ENCODE data around the gene SYNJ2.

Gene SYNJ2

DNA sequence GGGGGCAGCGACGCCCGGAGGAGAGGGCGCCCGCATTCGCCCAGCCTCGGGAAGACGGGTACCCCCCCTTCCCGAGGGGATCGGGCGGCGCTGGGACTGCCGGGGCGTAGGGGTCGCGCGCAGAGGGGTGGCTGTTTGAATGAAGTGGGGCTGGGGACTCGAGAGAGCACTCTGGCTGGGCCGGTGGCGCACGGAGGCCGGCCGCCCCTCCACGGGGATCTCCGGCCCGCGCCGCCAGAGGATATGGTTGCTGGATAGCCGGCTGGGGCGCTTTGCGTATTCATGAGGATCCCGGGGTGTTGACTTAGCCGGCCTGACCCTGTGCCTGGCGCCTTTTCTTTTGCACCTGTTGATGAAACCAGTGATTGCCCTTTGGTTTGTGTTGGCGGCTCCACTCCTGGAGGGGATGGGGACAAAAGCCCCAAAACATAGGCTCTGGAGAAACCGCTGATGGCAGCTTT is 469 bp downstream of the SYNJ2 start:
- DNase-seq, result no peak

DNA sequence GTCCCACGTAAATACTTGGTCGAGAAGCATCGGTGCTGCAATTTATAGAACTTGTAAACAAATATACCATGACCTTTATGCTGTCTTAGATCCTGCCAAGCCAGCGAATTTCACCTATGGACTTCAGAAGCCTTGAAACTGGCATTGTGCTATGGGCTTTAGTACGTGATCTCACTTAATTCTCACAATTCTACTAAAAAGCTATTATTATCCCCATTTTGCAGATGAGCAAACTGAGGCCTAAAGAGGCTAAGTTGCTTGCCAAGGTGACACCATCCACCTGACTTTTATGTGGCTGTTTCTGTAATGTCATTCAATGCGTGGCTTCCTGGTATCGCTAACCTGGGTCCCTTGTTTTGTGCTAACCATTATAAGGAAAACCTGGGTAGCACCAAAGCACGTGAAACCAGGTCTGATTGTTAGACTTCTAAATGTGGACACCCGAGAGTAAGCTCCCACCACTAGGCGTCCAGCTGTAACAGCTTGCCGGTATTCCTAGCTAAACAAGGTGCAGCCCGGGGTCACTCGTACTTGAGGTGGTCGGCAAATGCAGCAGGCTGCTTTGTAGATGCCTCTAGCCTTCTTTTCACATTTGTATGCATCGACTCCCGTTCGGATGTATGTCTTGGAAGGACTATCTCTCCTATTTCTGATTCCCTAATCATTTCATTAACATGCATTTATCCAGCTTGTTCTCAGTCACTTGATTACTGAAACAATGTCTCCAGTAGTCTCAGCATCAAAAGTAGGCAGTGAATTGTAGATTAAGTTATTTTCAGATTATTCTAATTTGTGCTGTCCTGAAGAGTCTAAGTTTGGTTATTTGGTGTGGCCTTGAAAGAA is 1.1 kb downstream of the SYNJ2 start:
- DNase-seq, result no peak

DNA sequence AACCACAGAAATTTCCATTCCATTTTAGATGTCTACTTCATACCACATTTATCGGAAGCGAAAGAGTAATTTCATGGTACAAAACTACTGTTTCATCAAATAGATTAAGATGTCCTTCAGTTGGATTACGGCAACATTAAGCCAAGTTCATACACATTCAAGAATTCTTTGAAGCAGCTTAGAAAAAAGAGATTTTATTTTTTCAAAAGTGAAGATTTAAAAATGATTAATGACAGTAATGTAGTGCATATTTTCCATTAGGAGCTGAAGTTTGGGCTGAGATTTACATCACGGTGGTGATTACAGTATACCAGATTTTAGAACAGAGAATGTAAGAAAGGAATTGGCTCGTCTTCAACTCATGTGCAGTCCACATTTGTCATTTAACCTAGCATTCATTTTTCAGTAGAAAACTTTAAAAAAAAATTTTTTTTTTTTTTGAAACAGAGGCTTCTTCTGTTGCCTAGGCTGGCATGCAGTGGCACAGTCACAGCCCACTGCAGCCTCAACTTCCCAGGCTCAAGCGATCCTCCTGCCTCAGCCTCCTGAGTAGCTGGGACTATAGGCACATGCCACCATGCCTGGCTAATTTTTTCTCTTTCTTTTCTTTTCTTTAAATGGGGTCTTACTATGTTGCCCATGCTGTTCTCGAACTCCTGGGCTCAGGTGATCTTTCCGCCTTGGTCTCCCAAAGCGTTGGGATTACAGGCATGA is 1.9 kb downstream of the SYNJ2 start:
- DNase-seq, result no peak

DNA sequence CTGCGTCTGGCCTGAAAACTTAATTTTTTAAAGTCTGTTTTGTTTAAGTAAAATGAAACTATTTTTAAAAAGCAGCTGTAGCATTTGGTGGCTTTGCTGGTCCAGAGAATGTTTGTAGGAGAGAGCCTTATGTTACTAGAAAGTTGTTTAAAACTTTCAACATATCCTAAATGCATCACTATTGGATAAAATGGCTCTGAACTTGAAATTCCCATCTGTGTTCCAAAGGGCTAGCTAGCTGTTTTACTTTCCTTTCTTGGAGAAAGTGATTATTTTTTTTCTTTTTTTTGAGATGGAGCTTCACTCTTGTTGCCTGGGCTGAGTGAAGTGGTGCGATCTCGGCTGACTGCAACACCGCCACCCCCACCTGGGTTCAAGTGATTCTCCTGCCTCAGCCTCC is 2.5 kb downstream of the SYNJ2 start:
- DNase-seq, result no peak

DNA sequence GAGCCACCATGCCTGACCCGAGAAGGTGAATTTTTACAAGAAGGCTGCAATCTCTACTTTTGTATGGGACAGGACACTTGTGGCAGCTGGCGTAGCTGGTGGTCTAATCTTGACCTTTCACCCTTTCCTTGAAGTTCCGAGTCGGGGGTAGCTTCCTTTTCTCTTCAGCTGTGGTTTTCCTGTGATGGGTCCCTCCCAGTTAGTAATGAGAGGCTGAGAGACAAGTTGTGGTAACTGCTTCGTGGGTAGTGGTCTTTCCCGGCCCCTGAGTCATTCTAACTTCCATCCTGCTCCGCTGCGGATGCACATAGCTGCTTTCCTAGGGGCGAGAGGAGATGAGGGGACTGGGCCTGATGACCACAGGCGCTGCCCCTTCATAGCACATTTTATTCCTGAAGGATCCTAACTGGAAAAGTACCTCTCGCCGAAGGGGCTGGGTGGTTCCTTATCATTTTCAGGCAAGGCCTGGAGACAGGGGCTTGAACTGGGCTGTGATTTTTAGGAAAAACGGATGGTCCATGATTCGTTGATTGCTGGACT is 3.1 kb downstream of the SYNJ2 start:
- no peak for DNase-seq

DNA sequence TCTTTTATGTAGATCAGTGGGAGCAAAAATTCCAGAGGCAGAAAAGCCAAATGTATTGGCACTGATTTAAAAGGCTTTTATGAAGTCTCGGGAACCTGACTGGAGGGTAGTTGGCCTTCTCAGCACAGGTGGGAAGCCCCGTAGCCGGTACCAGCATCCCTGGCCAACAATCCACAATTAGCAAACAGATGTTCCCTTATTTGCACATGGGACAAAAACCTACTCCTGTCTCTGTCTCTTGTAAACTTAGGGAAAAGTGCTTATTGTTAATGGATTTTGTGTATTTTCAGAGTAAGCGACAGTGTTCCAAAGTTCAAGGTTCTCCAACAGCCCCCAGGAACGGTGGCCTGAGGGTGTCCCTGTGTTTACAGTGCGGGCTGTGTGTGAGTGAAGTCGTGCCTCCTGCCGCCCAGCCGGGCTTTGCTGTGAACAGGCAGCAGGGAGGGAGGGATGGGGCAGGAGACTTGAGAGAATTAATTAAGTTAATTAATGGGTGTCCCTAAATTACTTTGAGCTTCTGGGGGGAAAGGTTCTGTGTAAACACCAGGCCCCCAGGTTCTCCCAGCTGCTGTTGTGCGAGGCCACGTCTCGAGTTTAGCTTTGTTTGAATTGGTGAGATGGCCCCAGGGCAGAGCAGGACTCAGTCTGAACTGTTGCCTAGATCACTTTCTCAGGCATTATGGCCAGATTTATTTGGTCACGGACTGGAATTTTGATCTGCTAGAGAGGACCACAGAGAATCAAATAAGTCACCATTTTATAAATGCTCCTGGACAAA is 3.9 kb downstream of the SYNJ2 start:
- DNase-seq, result no peak

DNA sequence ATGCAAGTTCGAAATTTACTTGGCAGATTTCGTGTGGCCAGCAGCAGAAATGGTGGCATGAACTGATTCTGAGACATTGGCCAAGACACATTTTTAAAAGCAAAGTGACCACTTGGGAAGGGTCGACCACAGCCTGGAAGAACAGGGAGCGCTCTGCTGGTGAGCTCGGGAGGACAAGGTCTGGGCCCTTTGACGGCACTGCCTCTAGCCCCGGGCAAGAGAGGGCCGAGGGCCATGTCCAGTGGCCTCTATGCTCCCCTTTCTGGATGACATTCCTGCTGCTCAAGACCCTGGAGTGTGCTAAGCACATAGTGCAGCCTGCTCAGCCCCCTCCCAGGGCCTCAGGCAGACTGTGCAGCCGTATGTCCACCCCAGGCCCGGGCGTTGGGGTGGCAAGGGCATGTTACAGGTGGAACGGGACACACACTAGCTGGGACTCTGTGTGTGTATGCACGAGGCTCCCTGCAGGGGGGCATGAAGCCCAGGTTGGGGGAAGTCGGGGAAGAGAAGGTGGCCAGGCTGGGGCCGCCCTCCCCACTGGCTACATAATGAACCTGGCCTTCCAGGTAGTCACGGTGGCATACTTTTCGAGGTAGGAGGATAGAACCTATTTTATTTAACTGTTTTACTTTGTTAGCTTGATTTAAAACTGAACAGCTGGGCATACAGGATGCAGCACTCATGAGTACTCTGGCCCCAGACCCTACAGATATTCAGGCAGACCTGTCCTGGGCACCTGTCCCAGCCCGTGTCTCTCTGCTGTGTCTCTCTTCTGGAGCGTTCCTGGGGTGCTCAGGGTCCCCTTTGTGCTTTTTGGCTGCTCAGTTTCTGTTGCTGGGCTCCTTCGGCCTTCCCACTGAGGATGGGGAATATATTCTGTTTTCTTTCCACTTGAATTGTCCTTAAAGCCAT is 6.4 kb downstream of the SYNJ2 start:
- DNase-seq, result no peak

DNA sequence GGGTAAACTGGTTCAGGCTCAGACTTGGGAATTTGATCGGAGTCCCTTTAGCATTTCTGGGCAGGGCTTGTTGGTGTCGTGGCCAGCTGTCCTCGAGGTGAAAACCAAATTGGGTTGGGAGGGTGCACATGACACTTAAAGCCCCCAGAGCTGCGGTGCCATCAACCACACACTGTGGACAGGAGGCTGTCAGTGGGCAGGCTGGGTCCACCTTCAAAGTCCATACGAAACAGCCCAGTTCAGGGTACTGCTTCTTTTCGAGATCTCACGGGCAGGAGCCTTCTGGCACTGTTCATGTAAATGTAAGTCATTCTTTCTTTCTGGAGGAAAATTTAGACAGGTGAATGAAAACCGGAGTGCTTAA is 7.0 kb downstream of the SYNJ2 start:
- no peak for DNase-seq

DNA sequence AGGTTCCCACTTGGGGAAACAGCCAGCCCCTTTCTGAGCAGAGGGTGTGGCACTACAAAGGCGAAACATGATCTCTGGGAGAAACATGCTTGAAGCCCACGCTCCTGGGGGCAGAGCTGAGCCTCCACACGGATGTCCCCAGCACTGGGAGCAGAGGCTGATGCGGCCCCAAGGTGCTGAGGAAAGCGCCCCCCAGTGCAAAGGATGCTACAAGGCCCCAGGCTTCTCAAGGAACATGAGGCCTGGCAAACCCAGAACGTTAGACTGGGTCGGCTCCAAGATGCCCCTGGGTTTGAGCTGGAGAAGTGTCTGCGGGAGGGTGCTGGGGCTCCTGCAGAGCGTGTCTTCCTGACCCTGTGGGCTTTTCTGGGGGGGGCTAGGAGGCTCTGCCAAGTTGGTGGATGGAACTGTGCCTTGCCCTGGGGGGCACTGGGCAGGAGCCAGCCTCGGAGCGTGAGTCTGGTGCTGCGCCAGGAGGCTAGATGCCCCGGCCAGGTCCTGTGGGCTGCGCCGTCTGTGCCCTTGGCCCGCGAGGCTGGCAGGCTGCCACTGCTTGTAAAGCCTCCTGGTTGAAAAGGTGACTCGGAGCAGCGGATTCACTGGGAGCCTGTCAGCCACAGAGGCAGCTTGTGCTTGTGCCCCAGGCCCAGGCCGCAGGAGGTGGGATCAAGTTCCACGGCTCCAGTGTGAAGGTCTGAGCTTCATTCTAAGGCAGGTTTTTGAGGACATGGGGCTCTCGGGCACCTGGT is 8.1 kb downstream of the SYNJ2 start:
- no peak for DNase-seq

DNA sequence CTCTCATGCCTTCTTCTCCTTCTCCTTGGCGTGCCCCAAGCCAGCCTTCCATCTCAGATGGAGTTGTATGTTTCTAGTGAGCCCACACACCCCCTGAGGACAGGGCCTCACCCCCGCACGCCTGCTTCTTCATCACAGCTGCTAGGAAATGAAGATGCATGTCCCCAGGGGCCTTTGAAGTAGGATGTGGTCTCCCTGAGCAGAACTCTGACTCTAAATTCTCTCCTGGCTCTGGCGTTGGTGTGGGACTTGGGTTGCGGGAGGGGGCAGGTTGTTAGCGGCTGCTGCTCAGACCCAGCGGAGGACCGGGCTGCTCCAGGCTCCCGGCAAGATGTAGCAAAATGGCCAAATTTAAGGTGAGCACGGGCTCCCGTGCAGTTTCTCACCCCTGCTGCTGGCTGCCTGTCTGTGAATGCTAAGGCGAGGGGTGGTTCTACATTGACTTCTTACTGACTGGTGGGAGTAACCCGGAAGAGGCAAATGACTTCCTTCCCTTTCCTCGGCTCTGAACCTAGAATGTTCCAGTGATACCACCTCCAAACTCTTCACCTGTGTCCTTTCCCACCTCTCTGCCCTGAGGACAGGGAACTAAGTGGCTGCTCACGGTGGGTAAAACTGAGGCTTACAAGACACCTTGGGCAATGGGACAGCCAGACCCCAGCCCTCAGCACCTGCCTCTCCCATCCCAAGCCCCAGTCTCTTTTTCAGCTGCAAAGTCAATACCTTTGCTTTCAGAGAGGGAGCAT is 8.8 kb downstream of the SYNJ2 start:
- DNase-seq, result no peak

DNA sequence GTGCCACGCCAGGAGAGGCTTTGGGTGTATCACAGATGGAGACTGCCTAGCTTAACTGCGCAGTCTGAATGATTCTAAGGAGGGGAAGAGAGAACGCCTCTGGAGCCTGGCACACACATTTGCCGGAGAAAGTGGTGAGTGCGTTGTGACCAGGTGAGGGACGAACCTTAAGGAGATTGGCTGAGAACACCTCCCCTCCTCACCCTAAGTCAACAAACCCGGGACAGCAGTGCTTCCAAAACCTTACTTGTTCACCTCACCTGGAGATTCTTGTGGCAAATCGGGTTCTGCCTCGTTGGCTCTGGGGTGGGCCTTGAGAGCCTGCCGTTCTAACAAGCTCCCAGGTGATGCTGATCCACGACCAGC is 9.4 kb downstream of the SYNJ2 start:
- peak; percentile 52 for DNase-seq

DNA sequence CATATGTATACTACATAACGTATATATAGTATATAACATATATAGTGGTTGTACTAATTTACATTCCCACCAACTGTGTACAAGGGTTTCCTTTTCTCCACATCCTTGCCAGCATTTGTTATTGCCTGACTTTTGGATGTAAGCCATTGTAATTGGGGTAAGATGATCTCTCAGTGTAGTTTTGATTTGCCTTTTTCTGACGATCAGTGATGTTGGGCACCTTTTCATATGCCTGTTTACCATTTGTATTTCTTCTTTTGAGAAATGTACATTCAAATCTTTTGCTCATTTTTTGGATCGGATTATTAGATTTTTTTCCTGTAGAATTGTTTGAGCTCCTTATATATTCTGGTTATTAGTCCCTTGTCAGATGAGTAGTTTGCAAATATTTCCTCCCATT is 11.4 kb downstream of the SYNJ2 start:
- DNase-seq, result no peak

DNA sequence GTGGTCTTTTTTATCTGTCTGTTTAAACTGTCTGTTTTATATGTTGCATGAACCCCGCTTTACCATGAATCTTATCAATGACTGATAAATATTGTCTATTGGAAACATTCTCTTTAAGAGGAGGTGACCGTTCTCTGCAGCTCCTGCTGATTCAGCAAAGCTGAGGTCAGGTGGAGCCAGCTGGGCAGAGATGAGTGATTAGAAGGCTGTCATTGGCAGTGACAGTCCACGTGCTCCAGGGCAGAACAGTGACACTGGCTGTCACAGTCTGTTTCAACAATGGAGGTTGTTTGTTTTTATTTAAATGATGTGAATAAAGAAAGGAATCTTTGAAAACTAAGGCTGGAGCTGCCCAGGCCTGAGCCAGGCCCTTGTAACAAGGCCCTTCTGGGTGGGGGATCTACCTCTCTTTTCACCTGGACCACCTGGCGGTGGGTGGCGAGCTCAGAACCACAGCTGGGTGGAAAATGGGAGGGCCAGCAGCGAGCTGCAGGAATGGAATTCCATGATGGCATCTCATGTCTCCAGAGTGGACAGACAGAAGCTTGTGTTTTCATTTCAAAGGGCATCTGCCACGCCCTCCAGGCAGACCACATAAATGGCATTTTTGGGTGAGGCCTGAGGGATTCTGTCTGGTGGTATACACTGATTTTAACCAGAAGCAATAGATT is 12.6 kb downstream of the SYNJ2 start:
- no peak for DNase-seq

DNA sequence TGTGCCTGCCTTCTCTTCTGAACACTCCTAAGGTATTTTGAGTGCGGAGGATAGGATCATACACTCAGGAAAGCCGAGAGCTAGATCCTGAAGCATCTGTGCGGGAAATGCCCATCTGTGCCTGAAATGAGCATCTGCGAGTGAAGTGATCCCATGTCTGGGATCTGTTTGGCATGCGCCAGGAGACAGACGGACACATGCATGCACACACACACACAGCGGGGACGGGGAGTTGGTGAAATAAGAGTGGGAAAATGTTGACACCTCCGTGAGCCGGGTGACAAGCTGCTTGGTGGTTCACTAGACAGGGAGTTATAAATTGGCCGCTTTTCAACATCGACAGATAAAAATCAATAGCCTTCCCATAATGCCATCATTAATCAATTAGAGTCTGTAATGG is 13.8 kb downstream of the SYNJ2 start:
- DNase-seq, result no peak

DNA sequence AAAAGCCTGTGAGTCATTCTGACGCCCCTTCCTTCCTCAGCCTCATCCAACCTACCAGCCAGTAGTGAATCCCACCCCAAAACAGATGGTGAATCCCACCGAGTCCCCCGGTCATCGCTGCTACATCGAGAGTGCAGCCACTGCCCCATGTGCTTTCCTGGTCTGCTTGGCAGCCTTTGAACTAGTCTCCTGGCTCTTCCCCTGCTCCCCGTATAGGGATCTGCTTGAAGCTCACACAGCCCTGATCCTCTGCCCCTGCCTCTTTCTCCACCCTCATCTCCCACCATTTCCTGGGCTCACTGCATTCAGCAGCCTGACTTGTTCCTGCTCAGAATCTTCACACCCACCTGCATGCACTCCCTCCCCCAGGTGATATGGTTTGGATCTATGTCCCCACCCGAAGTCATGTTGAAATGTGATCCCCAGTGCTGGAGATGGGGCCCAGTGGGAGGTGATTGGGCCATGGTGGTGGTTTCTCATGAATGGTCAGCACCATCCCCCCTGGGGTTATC is 14.6 kb downstream of the SYNJ2 start:
- no peak for DNase-seq

DNA sequence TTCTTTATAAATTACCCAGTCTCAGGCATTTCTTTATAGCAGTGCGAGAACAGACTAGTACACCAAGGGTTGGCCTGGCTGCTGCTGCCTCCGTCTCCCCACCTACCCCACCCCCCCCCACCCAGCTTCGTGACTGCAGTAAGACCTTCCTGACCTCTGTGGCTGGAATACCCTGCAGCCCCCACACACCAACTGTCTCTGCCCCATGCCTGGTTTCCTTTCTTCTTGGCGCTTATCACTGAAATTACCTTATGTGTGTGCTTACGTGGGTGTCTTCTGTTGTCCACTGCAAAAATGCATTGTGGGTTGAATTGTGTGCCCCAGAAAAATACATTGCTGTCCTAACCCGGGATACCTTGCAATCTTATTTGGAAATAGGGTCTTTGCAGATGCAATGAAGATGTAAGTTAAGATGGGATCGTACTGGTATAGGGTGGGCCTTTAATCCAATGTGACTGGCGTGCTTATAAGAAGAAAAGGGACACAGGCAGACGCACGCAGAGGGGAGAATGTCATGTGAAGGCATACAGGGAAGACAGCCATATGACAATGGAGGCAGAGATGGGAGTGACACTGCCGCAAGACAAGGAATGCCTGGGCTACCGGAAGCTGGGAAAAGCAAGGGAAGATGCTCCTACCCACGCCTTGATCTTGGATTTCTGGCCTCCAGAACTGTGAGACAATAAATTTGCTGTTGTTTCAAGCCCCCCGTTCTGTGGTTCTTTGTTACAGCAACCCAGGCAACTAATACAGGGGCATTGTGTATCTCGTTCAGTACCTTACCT is 15.4 kb downstream of the SYNJ2 start:
- DNase-seq, result no peak

DNA sequence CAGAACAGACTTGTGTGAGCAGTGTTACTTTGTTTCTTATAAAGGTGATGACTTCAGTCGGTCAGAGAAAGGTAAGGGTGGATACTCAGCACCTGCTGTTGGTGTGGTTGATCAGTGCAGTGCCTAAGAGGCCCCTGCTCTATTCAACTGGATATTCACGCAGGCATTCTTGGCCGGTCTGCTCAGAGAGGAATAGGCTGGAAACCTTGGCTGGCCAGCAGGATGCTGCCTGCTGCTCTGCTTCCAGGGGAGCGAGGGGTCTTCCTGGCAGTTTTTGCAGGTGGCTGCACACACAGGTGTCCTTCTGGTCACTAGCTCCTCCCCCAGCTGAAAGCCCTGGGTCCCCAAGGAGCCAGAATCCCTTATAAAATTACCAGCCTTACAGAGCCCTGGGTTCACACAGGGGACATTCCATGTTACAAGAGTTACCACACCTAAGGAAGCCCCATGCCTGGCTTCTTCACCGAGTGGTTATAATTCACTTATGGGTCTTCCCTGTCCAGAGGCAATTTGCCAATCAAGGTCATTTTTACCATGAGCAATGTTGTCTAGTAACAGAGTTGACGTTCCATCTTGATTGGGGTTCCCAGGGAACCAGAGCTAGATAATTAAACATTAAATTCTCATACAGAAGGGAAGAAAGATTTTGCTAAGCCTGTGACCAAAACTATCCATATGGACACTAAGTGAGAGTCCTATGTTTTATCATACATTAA is 16.4 kb downstream of the SYNJ2 start:
- DNase-seq, result no peak

DNA sequence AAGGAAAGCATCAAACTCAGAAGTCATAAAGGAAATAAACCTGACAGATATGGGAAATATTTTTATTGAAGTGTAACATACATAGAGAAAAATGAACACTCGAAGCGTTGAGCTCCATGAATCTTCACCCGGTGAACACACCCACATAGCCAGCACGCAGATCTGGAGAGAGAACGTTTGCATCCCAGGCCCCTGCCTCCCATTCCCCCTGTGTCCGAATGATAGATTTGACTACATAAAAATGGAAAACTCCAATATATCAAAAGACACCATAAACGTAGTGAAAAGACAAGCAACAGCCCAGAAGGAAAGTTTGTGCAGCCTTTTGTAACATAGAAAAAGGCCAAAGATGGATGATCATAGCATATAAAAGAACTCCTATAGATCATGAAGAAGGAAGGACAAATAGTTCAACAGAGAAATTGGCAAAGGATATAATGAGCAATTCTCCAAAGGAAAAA is 17.1 kb downstream of the SYNJ2 start:
- DNase-seq, result no peak

All from NCI-H187 treated with DMSO at 0.1 percent for 48 hours (cell line).